CD4-positive, alpha-beta T cell treated with Interleukin-15 for 4 hours (primary cell): ENCODE data around the gene KLHL13.
"Not testable (repeated sequence)": the region's sequence is repeated elsewhere in the genome, so short reads cannot be mapped to it uniquely, and the experiment has no call there.

ENCODE experiments used
- DNase-seq: peaks from one replicate; pipeline ENCODE4 v3.0.0-alpha.2; 2020; ENCODE audit warnings: low spot score

KLHL13 gene

GRCh38 chrX:118116713-118117550 is at the start of gene KLHL13:
Gene KLHL13, minus strand, starts transcription at chrX:118116810. Its CDS starts 88,337 bp downstream, at chrX:118028473.
- DNase-seq = no peak

GRCh38 chrX:118164138-118164537 is 47.5 kb upstream of the KLHL13 start:
- DNase-seq = no peak

DNA sequence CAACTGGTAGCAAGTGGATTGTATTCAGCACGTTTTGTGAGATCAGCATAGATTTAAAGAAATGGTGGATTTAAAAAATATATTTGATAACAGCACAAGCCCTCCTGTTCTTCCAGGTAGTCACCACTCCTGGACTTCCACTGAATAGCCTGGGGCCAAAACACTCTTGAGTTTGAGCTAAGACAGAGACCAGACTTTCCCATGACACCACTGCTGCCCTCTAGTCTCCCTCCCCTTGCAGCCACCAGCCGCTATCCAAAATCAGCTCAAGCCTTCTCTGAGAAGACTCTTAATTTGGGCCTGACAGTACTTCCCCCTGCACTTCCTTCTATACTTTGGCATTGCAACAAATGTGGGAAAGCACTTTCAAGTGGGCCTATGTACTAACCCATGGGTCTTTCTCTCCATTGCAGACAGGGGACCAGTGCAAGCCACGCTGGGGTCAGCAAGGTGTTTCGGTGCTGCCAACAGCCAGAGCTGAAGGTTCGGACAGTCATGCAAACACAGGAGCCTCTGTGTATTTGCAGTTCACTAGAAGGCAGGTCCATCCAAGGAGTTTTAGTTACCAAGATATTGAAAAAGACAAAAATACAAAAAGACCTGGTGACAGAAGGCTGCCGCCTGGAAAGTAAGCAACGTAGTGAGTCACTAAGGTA is 40.5 kb upstream of the KLHL13 start:
- DNase-seq = no peak

DNA sequence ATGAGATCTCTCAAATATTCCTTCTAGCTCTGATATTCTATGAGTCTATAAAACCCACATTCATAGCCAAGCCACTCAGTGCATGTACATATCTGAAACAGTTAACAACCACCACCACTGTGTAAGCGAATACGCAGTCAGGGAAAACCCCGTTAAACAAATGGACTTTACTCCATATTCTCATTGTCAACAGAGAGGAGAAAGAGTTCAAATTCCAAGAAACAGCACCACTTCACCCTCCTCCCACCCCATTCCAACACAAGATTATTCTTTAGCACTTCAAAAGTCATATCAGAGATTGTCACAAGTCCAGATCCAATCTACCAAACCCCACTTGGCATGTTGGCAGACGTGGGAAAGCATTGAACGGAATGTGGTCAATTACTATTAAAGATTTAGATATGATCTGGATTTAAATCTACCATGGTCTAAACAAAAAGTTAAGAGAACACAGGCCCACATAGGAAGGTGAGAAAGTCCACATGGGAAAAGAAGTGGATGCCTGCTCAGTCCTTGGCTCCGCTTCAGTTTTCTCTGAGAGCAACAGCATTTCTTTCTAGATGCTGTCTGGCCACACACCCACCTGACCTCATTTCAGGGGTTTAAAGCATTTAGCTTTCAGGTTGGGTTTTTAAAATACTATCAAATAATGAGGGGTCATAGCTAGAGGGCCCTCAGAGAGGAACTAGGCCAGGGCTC is 39.8 kb upstream of the KLHL13 start:
- no peak for DNase-seq

- DNase-seq = no peak
Observed at GRCh38 chrX:118153270-118153669, 36.7 kb upstream of the KLHL13 start.

- no peak for DNase-seq
Observed at GRCh38 chrX:118152721-118153120, 36.1 kb upstream of the KLHL13 start.

DNA sequence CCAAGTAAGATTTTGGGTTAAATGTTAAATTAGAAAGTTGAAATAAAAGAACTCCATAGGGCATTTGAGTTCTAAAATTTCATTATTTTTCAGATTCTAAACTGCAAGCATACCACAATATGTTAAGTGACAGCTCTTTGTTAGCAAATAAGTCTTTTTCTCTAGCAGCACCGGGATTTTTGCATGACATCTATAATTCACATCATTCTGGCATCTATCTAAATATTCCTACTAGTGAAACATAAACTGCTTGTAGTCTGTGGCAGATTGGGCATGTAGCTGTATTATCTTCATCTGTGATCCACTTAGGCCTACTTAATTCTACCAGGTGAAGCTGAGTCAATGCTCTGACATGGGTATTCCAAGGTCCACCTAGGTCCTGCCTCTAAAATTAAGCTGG is 32.1 kb upstream of the KLHL13 start:
- no peak for DNase-seq

DNA sequence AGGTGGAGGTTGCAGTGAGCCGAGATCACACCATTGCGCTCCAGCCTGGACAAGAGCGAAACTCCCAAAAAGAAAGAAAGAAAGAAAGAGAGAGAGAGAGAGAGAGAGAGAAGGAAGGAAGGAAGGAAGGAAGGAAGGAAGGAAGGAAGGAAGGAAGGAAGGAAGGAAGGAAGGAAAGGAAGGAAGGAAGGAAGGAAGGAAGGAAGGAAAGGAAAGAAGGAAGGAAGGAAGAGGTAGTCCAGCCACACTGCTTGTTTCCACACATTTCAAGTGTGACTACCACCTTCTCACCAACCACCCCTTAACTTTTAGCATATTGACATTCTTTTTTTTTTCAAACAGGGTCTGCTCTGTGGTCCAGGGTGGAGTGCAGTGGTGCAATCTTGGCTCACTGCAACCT is 31.2 kb upstream of the KLHL13 start:
- DNase-seq = not testable (repeated sequence)

DNA sequence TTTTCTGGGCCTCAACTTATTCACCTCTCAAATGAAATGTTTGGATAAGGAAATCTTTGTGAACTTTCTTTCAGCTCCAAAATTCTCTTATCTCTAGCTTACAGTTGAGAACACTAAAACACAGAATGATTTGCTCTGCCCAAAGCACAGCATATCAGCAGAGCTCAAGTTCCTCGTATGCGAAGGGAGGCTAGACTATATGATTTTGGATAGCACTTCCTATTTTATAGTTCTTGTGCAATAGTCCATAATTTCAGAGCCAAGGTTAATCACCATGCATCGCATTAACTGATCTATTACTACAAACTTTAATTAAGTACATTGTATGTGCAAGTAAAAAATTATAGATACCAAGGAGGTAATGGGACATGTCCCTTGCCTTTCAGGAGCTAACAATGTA is 27.0 kb upstream of the KLHL13 start:
- no peak for DNase-seq

DNA sequence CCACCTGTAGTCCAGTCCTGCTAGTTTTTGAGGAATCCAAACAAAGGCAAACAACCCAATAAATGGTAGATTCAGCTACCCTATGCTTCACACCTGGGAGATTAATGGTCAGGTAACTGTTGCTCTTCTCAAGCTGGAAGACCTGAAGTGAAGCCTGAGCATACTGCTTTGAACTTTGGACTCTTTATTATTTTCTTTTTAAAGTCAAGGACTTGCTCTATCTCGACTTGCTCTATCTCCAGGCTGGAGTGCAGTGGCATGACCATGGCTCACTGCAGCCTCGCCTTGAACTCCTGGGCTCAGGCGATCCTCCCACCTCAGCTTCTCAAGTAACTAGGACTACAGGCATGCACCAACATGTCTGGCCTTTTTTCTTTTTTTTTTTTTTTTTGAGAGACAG is 14.7 kb upstream of the KLHL13 start:
- DNase-seq = no peak

DNA sequence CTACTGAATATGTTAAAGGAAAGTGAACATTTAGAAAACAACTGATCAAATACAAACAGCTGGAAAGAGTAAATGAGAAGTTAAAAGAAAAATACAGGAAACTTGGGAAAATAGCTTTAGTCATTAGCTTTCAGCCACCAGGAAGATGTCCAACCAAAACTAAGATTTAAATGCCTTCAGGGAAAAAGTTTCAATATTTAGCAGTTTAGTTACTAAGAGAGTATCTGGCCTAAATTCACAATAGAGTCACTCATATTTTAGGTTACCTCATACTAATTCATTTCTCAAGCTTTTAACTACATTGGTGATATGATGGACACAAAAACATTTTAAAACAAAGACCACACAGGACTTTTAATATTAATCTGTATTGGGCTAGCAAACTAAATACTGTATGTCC is 13.1 kb upstream of the KLHL13 start:
- no peak for DNase-seq

- no peak for DNase-seq
Observed at GRCh38 chrX:118128724-118129123, 12.1 kb upstream of the KLHL13 start.

DNA sequence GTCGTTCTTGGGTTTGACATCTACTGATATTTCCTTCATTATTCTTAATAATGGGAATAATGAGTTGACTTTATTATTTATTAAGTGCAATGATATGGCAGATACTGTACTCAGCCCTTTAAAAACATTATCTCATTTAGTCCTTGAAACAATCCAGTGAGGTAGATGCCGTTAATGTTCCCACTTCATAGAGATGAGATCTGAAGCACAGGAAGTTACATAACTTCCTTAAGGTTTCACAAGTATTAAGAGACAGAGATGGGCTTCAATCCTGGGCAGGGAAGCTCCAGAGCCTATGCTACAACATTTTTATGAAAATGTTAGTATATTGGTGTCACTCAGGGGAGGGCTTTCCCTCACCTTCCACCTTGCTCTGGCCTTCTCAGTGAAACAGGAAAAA is 9.7 kb upstream of the KLHL13 start:
- no peak for DNase-seq

- not testable (repeated sequence) for DNase-seq
Observed at GRCh38 chrX:118124243-118124642, 7.6 kb upstream of the KLHL13 start.

- no peak for DNase-seq
Observed at GRCh38 chrX:118117741-118118140, 1.1 kb upstream of the KLHL13 start.

DNA sequence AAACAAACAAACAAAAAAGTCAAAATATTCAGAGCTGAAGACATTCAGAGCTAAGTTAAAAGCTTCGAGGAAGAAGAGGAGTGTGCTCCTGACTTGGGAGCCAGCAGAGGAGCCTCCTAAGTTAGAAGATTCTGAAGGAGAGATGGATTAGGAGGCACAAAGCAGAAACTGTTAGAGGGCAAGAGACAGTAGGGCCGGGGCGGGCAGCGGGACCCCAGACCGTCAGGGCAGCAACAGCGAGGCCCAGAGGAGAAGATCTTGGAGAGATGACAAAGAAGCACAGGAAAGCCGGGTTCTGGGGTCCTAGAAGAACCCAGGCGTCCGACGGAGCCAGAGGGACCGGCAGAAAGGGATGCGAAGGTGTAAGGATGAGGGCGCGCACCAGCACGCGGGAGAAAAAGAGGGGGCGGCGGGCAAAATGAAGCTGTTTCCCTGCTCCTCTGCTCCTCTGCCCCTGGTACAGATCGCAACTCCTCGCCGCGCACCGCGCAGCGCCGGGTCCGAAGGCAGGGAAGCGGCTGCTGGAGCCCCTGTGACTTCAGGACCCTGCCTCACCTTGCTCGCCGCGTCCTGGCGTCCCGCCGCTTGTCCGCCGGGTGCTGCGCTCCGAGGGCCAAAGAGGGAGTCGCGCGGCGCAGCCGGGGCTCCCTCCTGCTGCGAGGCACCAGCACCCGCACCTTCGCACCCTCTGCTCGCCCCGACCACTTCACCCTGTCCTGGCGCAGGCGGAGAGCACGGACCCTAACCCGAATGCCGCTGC is 477 bp downstream of the KLHL13 start:
- no peak for DNase-seq

- DNase-seq = no peak
Observed at GRCh38 chrX:118114971-118115370, 1.6 kb downstream of the KLHL13 start.

GRCh38 chrX:118109065-118109464 is 7.5 kb downstream of the KLHL13 start:
- DNase-seq = no peak

GRCh38 chrX:118108304-118108703 is 8.3 kb downstream of the KLHL13 start:
- no peak for DNase-seq

DNA sequence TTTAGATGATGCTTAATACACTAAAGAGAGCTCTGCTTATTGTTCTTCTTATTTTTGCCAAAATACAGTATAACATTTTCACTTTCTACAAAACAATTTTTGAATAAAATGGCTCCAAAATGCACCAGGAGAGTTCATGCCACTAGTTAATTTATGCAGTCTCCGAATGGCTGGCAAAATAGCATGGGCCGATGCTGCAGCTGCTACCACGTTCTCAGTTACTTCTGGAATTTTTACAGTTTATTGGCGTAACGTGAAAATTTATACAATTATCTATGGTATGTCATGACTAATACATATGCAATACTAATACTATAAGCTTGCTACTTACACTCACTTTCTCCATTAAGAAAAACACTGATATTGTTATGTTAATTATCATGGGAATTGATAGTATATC is 16.5 kb downstream of the KLHL13 start:
- no peak for DNase-seq

DNA sequence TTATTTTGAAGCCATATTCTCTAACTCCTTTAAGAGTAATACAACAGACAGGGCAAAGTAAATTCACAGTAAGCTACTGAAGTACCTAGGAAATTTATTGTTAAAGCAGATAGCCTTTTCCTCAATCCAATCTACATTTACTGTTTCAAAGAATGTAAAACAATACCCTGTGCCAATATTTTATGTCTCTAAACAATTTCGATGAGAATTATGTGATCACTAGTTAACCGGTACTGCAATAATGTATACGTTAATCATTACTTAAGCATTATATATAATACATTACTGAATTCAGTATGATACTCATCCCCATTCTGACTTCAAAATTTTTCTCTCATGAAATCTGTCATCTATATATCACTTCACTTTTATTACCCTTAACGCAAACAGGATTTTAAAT is 28.5 kb downstream of the KLHL13 start:
- no peak for DNase-seq

DNA sequence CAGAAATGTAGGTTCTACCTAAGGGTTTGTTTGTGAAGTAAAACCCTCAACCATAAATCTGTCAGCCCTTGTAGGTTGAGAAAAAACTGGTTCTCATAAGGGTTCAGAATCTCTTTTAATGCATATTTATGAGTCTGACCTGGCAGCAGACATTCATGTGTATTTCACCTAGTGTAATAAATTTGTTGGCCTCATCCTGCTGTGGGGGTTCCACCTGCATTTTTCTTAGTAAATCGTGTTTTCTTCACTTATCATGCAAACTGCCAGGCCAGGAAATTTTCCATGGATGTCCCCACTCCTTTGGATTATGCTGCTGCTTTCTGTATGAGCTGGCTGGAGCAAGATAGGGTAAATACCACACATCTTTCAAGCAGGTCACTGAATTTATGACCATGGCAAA is 42.4 kb downstream of the KLHL13 start:
- DNase-seq = no peak
